HEK293T (cell line): Measurements from ENCODE around the gene SBK3.

Experiments used
- FOXK2 ChIP-seq: fragments of 450-650 bp; IDR thresholded peaks from 2 replicates; pipeline ENCODE4 v1.6.1; 2016; ENCODE audit warnings: mild to moderate bottlenecking
- PKNOX1 ChIP-seq: fragments of 450-650 bp; IDR thresholded peaks from 2 replicates; pipeline ENCODE4 v1.6.1; 2016
- SP1 ChIP-seq: fragments of 450-650 bp; IDR thresholded peaks from 2 replicates; pipeline ENCODE4 v1.6.1; 2017

GRCh38 chr19:55500368-55500952 is 44.9 kb downstream of the SBK3 start:
- TF ChIP-seq PKNOX1 (no peak), SP1 (no peak), FOXK2 (no peak)
